Thoracic aorta endothelial cell (primary cell): ENCODE data around the gene TAF4. TPM values are rescaled to one million over a fixed set of nuclear protein-coding genes. Genes with fewer than 3 reads are reported as not detected.

Experiments used
- small RNA-seq: library from RNA; depleted of rRNA; stranded (forward); fragments of <200 nt; gene quantifications from one replicate; pipeline ENCODE3, GENCODE V24; 2012
- total RNA-seq: library from RNA; depleted of rRNA; stranded (reverse); fragments of >200 nt; gene quantifications from 2 replicates; pipeline ENCODE4 v1.2.3, GENCODE V29; 2012

Gene TAF4
- total RNA-seq = 8.8 and 13.2 TPM in 2 replicates

DNA sequence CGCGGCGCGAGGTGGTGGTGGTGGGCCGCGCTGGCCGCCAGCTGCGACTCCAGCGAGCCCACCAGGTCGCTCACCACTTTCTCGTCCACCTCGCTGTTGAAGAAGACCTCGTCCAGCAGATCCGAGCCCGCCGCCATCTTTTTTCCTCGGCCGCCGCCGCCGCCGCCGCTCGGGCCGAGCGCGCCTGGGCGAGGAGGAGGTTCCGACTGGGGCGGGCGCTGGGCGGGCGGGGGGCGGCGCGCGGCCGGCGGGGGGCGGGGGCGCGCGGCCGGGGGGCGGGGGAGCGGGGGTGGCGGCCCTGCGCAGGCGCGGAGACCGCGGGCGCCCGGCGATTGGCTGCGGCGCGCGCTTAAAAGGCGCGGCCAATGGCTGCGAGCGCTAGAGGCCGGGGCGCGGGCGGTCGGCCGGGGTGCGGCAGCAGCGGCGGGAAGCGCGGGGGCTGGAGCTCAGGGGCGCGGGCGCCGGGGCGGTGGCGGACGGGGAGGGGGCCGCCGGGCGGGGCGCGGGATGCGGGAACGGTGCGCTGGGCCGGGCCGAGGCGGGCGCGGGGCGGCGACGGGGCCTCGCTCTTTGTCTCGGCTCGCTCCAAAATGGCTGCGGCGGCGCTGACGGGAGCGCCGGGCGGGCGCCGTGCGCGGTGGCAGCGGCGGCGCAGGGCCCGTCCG lies at the start of gene TAF4:
TSS of gene TAF4 (minus strand) at position 208 of the 665 bp plus-strand sequence. CDS start at position 137, 71 bp downstream.

Small RNA genes within 50 kb of the gene (small RNA-seq; reads per million reads assigned to genes)
- not detected for gene MIR3195

Other genes with a start within 250 kb of the TAF4 start
- 23.9 and 24.9 TPM in 2 replicates for gene LSM14B, start 56.6 kb upstream of the TAF4 start, total RNA-seq
- 368 and 398 TPM in 2 replicates for gene PSMA7, start 77.5 kb upstream of the TAF4 start, total RNA-seq
- 12.9 and 13.4 TPM in 2 replicates for gene SS18L1, start 77.9 kb upstream of the TAF4 start, total RNA-seq
- gene MTG2, start 117.1 kb upstream of the TAF4 start, total RNA-seq = 16.4 and 19.0 TPM in 2 replicates
- not detected in 2 replicates for gene HRH3, start 154.4 kb upstream of the TAF4 start, total RNA-seq
- gene OSBPL2, start 172.6 kb upstream of the TAF4 start, total RNA-seq = 18.1 and 20.5 TPM in 2 replicates
- 149 and 155 TPM in 2 replicates for gene ADRM1, start 237.1 kb upstream of the TAF4 start, total RNA-seq